ENCODE measurements around the gene GNPAT. TPM values are rescaled to one million over a fixed set of nuclear protein-coding genes. Genes with fewer than 3 reads are reported as not detected.

The GNPAT gene
- total RNA-seq, 1 donor from 2014 or later, result 32.5 TPM

DNA sequence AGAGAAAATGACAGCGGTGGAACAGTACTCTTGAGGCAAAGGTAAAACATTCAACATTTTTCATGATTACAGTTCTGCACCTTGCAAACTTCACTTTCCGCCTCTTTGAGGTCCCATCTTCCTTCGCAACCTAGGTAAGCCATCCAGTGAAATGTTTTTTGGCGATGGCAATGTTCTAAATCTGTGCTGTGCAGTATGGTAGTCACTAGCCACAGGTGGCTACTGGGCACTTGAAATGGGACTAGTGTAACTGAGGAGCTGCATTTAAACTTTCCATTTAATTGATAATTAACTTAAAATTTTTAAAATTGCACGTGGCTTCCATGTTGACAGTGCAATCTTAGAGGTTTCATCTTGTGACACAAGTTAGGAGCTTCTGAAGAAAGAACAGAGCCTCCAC is 83.6 kb downstream of the GNPAT start:
- no peaks in the 10 kb centered on the region for H3K9me3 ChIP-seq (ENCODE audit: insufficient read depth, low read depth, low read length)
- H2AFZ ChIP-seq (ENCODE audit: low read depth, low read length), result no peak overlapping the region
- Mint-ChIP-seq H3K36me3 (ENCODE audit: low read depth, unreplicated experiment) (no peaks in the 10 kb centered on the region), H3K9me3 (ENCODE audit: unreplicated experiment) (no peaks in the 10 kb centered on the region), H3K27me3 (ENCODE audit: low read depth, unreplicated experiment) (no peaks in the 10 kb centered on the region), H3K27ac (ENCODE audit: unreplicated experiment) (no peak overlapping the region), H3K4me1 (ENCODE audit: low read depth, unreplicated experiment) (no peaks in the 10 kb centered on the region), H3K4me3 (ENCODE audit: unreplicated experiment) (no peak overlapping the region)
- H3K9ac ChIP-seq (ENCODE audit: low read length), result no peak overlapping the region
- no peaks in the 10 kb centered on the region for H3K79me2 ChIP-seq (ENCODE audit: insufficient read depth, low read length)
- peaks cover 8% of the 10 kb centered on the region for H3K4me1 ChIP-seq (ENCODE audit: insufficient read depth, low read length)
- H3K4me2 ChIP-seq (ENCODE audit: low read length), result no peak overlapping the region
- no peak overlapping the region for H3K27ac ChIP-seq (ENCODE audit: low read depth, low read length)
- no peaks in the 10 kb centered on the region for H3K36me3 ChIP-seq (ENCODE audit: insufficient read depth, low read length)
- FAIRE-seq (no peak), DNase-seq (ENCODE audit: low read depth) (no peak)
- H3K4me3 ChIP-seq (ENCODE audit: insufficient read depth, low read depth, low read length), result no peak overlapping the region
- TF ChIP-seq EZH2 (IDR thresholded peaks at IDR 0.05; ENCODE audit: insufficient read depth, low read length), result no peak
- TF ChIP-seq, protein P1, sequence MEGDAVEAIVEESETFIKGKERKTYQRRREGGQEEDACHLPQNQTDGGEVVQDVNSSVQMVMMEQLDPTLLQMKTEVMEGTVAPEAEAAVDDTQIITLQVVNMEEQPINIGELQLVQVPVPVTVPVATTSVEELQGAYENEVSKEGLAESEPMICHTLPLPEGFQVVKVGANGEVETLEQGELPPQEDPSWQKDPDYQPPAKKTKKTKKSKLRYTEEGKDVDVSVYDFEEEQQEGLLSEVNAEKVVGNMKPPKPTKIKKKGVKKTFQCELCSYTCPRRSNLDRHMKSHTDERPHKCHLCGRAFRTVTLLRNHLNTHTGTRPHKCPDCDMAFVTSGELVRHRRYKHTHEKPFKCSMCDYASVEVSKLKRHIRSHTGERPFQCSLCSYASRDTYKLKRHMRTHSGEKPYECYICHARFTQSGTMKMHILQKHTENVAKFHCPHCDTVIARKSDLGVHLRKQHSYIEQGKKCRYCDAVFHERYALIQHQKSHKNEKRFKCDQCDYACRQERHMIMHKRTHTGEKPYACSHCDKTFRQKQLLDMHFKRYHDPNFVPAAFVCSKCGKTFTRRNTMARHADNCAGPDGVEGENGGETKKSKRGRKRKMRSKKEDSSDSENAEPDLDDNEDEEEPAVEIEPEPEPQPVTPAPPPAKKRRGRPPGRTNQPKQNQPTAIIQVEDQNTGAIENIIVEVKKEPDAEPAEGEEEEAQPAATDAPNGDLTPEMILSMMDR (IDR thresholded peaks at IDR 0.05; ENCODE audit: insufficient read depth, low read depth, low read length), result no peak
- H4K20me1 ChIP-seq (ENCODE audit: insufficient read depth, low read length), result no peaks in the 10 kb centered on the region
- no peaks in the 10 kb centered on the region for H3K27me3 ChIP-seq (ENCODE audit: insufficient read depth, low read length)

DNA sequence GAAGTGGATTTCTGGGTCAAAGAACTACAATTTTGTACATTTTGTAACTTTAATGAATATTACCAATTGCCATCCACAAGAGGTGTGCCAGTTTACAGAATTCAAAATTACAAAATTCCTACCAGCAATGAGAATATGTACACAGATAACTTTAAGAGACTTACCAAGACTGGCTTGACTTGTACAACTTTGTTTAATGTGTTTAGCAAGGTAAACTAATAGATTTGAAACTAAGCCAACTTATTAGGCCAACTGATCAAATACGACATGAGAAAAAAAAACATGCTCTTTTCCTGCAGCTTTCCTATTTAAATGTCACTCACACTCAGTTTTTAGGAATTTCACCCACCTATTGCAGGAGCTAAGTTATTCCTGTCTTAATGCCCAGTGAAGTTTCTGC is 85.2 kb downstream of the GNPAT start:
- Mint-ChIP-seq H3K4me1 (ENCODE audit: low read depth, unreplicated experiment) (no peaks in the 10 kb centered on the region), H3K36me3 (ENCODE audit: low read depth, unreplicated experiment) (peaks cover 3% of the 10 kb centered on the region), H3K9me3 (ENCODE audit: unreplicated experiment) (no peaks in the 10 kb centered on the region), H3K4me3 (ENCODE audit: unreplicated experiment) (no peak overlapping the region), H3K27me3 (ENCODE audit: low read depth, unreplicated experiment) (no peaks in the 10 kb centered on the region), H3K27ac (ENCODE audit: unreplicated experiment) (no peak overlapping the region)
- no peaks in the 10 kb centered on the region for H3K79me2 ChIP-seq (ENCODE audit: insufficient read depth, low read length)
- H3K9ac ChIP-seq (ENCODE audit: low read length), result no peak overlapping the region
- H4K20me1 ChIP-seq (ENCODE audit: insufficient read depth, low read length), result peaks cover 2% of the 10 kb centered on the region
- FAIRE-seq (no peak), DNase-seq (ENCODE audit: low read depth) (no peak)
- no peaks in the 10 kb centered on the region for H3K36me3 ChIP-seq (ENCODE audit: insufficient read depth, low read length)
- TF ChIP-seq EZH2 (IDR thresholded peaks at IDR 0.05; ENCODE audit: insufficient read depth, low read length), result no peak
- TF ChIP-seq, protein P1 (IDR thresholded peaks at IDR 0.05; ENCODE audit: insufficient read depth, low read depth, low read length), result no peak
- no peak overlapping the region for H3K27ac ChIP-seq (ENCODE audit: low read depth, low read length)
- H3K4me3 ChIP-seq (ENCODE audit: insufficient read depth, low read depth, low read length), result no peak overlapping the region
- H3K9me3 ChIP-seq (ENCODE audit: insufficient read depth, low read depth, low read length), result no peaks in the 10 kb centered on the region
- H2AFZ ChIP-seq (ENCODE audit: low read depth, low read length), result no peak overlapping the region
- H3K27me3 ChIP-seq (ENCODE audit: insufficient read depth, low read length), result no peaks in the 10 kb centered on the region
- H3K4me2 ChIP-seq (ENCODE audit: low read length), result no peak overlapping the region
- H3K4me1 ChIP-seq (ENCODE audit: insufficient read depth, low read length), result peaks cover 8% of the 10 kb centered on the region

Other genes with a start within 250 kb of the GNPAT start
- 9.6 and 12.6 TPM in 2 replicates for gene FAM89A, start 201.0 kb upstream of the GNPAT start, total RNA-seq
- gene TRIM67, start 79.2 kb upstream of the GNPAT start, total RNA-seq, result 0.89 and 1.1 TPM in 2 replicates
- gene EXOC8, start 96.6 kb downstream of the GNPAT start, total RNA-seq, result 14.7 and 15.2 TPM in 2 replicates
- gene SPRTN, start 97.1 kb downstream of the GNPAT start, total RNA-seq, result 13.6 and 15.9 TPM in 2 replicates
- gene EGLN1, start 181.1 kb downstream of the GNPAT start, total RNA-seq, result 34.5 and 35.5 TPM in 2 replicates